ENCODE results near the gene LRRTM4. TPM values are rescaled to one million over a fixed set of nuclear protein-coding genes. Genes with fewer than 3 reads are reported as not detected.

The LRRTM4 gene
- total RNA-seq, 4 donors from 2014 or later, result 0.24 to 38.4 (median 1.0) TPM; not detected in 1

GRCh38 chr2:77479395-77479794 lies 42.8 kb downstream of the LRRTM4 start:
- no peaks in the 10 kb centered on the region for H3K9me3 ChIP-seq
- no peak overlapping the region for H3K4me3 ChIP-seq
- intact Hi-C loops (cut with DNase I; ENCODE audit: low total_unique reads), result no loop called here
- H3K36me3 ChIP-seq, result no peaks in the 10 kb centered on the region
- H3K27ac ChIP-seq, result no peak overlapping the region
- H3K4me1 ChIP-seq, result no peaks in the 10 kb centered on the region
- no peaks in the 10 kb centered on the region for H3K27me3 ChIP-seq
- TF ChIP-seq POLR2A (IDR thresholded peaks at IDR 0.05), result no peak
- no peak for TF ChIP-seq CTCF (IDR thresholded peaks at IDR 0.05)
- DNase-seq, result no peak

GRCh38 chr2:77470096-77470495 lies 52.1 kb downstream of the LRRTM4 start:
- no peaks in the 10 kb centered on the region for H3K36me3 ChIP-seq
- H3K27me3 ChIP-seq, result no peaks in the 10 kb centered on the region
- no peaks in the 10 kb centered on the region for H3K9me3 ChIP-seq
- intact Hi-C loops (cut with DNase I; ENCODE audit: low total_unique reads), result no loop called here
- no peak overlapping the region for H3K4me3 ChIP-seq
- no peak overlapping the region for H3K27ac ChIP-seq
- H3K4me1 ChIP-seq, result no peaks in the 10 kb centered on the region
- TF ChIP-seq POLR2A (IDR thresholded peaks at IDR 0.05), result no peak
- TF ChIP-seq CTCF (IDR thresholded peaks at IDR 0.05), result no peak
- DNase-seq, result no peak

- Histone ChIP-seq H3K27me3 (no peaks in the 10 kb centered on the region), H3K9me3 (no peaks in the 10 kb centered on the region), H3K27ac (no peak overlapping the region), H3K4me1 (no peaks in the 10 kb centered on the region), H3K4me3 (no peak overlapping the region), H3K36me3 (no peaks in the 10 kb centered on the region)
- TF ChIP-seq CTCF (IDR thresholded peaks at IDR 0.05) (no peak), POLR2A (IDR thresholded peaks at IDR 0.05) (no peak)
- no peak for DNase-seq
- intact Hi-C loops (cut with DNase I; ENCODE audit: low total_unique reads), result no loop called here
Observed at GRCh38 chr2:77469106-77469505, 53.1 kb downstream of the LRRTM4 start.

GRCh38 chr2:77459840-77460239 lies 62.3 kb downstream of the LRRTM4 start:
- Histone ChIP-seq H3K36me3 (no peaks in the 10 kb centered on the region), H3K4me3 (no peak overlapping the region), H3K27me3 (no peaks in the 10 kb centered on the region), H3K9me3 (no peaks in the 10 kb centered on the region), H3K4me1 (no peaks in the 10 kb centered on the region), H3K27ac (no peak overlapping the region)
- TF ChIP-seq POLR2A (IDR thresholded peaks at IDR 0.05), result no peak
- TF ChIP-seq CTCF (IDR thresholded peaks at IDR 0.05), result no peak
- no peak for DNase-seq
- intact Hi-C loops (cut with DNase I; ENCODE audit: low total_unique reads), result no loop called here

GRCh38 chr2:77458216-77458615 lies 64.0 kb downstream of the LRRTM4 start:
- Histone ChIP-seq H3K4me3 (no peak overlapping the region), H3K9me3 (no peaks in the 10 kb centered on the region), H3K27ac (no peak overlapping the region), H3K36me3 (no peaks in the 10 kb centered on the region), H3K4me1 (no peaks in the 10 kb centered on the region), H3K27me3 (no peaks in the 10 kb centered on the region)
- intact Hi-C loops (cut with DNase I; ENCODE audit: low total_unique reads), result no loop called here
- DNase-seq, result no peak
- TF ChIP-seq POLR2A (IDR thresholded peaks at IDR 0.05), result no peak
- TF ChIP-seq CTCF (IDR thresholded peaks at IDR 0.05), result no peak

All from uterus (tissue), 4 donors.